ENCODE data around the gene TMEM150C.

- TF ChIP-seq CTCF (IDR thresholded peaks at IDR 0.05) (no peak), POLR2A (IDR thresholded peaks at IDR 0.05) (no peak), POLR2AphosphoS5 (IDR thresholded peaks at IDR 0.05) (no peak)
Observed at GRCh38 chr4:82569727-82570126, 7.9 kb upstream of the TMEM150C start.
